MM.1S (cell line): ENCODE results near the gene A3GALT2.

Experiments used
- DNase-seq: peaks from one replicate; pipeline ENCODE4 v3.0.0-alpha.2; 2015
- H2AFZ ChIP-seq: fragments of 300-600 bp; sonication (generic); 2 replicates; pipeline ENCODE4 v1.6.0; 2016; ENCODE audit warnings: antibody characterized with exemption, low read length
- H3F3A ChIP-seq: fragments of 300-600 bp; sonication (generic); 2 replicates; pipeline ENCODE4 v1.6.1; 2016; ENCODE audit warnings: mild to moderate bottlenecking, antibody characterized with exemption, low read length, moderate library complexity, mixed read lengths; ENCODE audit not compliant: insufficient read depth
- H3K27ac ChIP-seq: fragments of 300-600 bp; sonication (generic); 2 replicates; pipeline ENCODE4 v1.5.1; 2016; ENCODE audit warnings: mild to moderate bottlenecking, low read length
- H3K27me3 ChIP-seq: fragments of 300-600 bp; sonication (generic); replicated peaks from 2 replicates; pipeline ENCODE4 v1.6.0; 2016; ENCODE audit warnings: low read length; ENCODE audit not compliant: insufficient read depth
- H3K36me3 ChIP-seq: fragments of 300-600 bp; sonication (generic); replicated peaks from 2 replicates; pipeline ENCODE4 v1.6.1; 2016; ENCODE audit warnings: mild to moderate bottlenecking, low read length, mixed read lengths; ENCODE audit not compliant: insufficient read depth
- H3K4me1 ChIP-seq: fragments of 300-600 bp; sonication (generic); 2 replicates; pipeline ENCODE4 v1.6.1; 2016; ENCODE audit warnings: low read length, mixed read lengths
- H3K4me2 ChIP-seq: fragments of 300-600 bp; sonication (generic); 2 replicates; pipeline ENCODE4 v1.6.0; 2016; ENCODE audit warnings: low read depth, low read length
- H3K4me3 ChIP-seq: fragments of 300-600 bp; sonication (generic); 2 replicates; pipeline ENCODE4 v1.5.1; 2016; ENCODE audit warnings: low read length, mixed read lengths
- H3K79me2 ChIP-seq: fragments of 300-600 bp; sonication (generic); 2 replicates; pipeline ENCODE4 v1.6.1; 2016; ENCODE audit warnings: mixed run types, low read length, mixed read lengths
- H3K9ac ChIP-seq: fragments of 300-600 bp; sonication (generic); 2 replicates; pipeline ENCODE4 v1.6.1; 2016; ENCODE audit warnings: low read length, mixed read lengths
- H3K9me2 ChIP-seq: fragments of 300-600 bp; sonication (generic); replicated peaks from 2 replicates; pipeline ENCODE4 v1.6.1; 2016; ENCODE audit warnings: mild to moderate bottlenecking, low read length, mixed read lengths; ENCODE audit not compliant: insufficient read depth
- H3K9me3 ChIP-seq: fragments of 300-600 bp; sonication (generic); replicated peaks from 2 replicates; pipeline ENCODE4 v1.6.1; 2016; ENCODE audit warnings: mild to moderate bottlenecking, low read length, mixed read lengths; ENCODE audit not compliant: insufficient read depth
- H4K20me1 ChIP-seq: fragments of 300-600 bp; sonication (generic); 2 replicates; pipeline ENCODE4 v1.6.1; 2016; ENCODE audit warnings: mild to moderate bottlenecking, low read length, moderate library complexity, mixed read lengths; ENCODE audit not compliant: insufficient read depth
- EZH2 ChIP-seq: fragments of 300-600 bp; sonication (generic); optimal IDR thresholded peaks from 2 replicates; pipeline ENCODE3; 2017; ENCODE audit warnings: low read depth, mild to moderate bottlenecking, antibody characterized with exemption, low read length, mixed read lengths
- EZH2phosphoT487 ChIP-seq: fragments of 300-600 bp; sonication (generic); IDR thresholded peaks from 2 replicates; pipeline ENCODE4 v1.6.1; 2018; ENCODE audit warnings: antibody characterized with exemption, low read length
- TF ChIP-seq, protein P1 (sequence below): fragments of 300-600 bp; sonication (generic); IDR thresholded peaks from 2 replicates; pipeline ENCODE4 v1.5.1; 2016; ENCODE audit warnings: antibody characterized with exemption, low read length, mixed read lengths

The A3GALT2 gene

DNA sequence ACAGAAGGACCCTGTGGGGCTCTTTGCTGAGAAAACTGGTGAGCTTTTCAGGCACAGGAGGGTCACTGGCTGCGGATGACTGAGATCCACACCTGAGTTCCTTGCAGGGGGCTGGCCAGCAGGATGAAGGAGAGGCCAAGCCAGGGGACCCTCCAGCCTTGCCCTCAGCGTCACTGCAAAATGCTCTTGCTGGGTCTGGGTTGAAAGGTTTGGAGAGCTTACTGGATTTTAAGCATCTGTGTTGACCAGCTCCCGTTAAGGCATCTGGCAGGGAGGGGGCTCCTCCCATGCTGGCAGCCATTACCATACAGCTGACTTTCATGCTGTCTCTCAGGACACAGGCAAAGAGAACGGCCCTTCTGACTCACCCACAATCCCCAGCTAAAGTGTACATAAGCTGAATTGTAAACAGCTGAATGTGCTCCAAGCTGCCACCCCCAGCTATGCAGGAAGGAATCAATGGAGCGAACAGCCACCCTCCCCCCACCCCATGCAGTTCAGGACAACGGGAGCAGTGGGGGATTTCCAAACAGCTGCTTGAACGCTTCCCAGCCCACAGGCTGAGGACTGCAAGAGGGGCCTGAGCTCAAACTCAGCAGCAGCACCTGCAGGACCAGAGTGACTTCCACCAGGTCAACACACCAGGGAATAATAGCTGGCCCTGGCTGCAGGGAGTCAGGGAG is 21.3 kb upstream of the A3GALT2 start:
- H3K79me2 ChIP-seq: peaks cover 61% of the 10 kb centered on the region

GRCh38 chr1:33341190-33341589 is 20.3 kb upstream of the A3GALT2 start:
- no peak overlapping the region for H3K27ac ChIP-seq
- no peak for DNase-seq
- H3K9me2 ChIP-seq: no peaks in the 10 kb centered on the region
- H3K9me3 ChIP-seq: no peaks in the 10 kb centered on the region
- H4K20me1 ChIP-seq: 0 out of 2 replicates have a peak, but pooled peaks cover 6% of the 10 kb centered on the region
- H3F3A ChIP-seq: no peaks in the 10 kb centered on the region
- no peak overlapping the region for H3K9ac ChIP-seq
- H3K79me2 ChIP-seq: peaks cover 51% of the 10 kb centered on the region; the same call in 1 of the 2 replicates
- H3K4me3 ChIP-seq: no peak overlapping the region
- H3K27me3 ChIP-seq: no peaks in the 10 kb centered on the region
- no peaks in the 10 kb centered on the region for H3K36me3 ChIP-seq
- H2AFZ ChIP-seq: no peak overlapping the region
- no peak for TF ChIP-seq EZH2phosphoT487
- no peak for TF ChIP-seq EZH2
- TF ChIP-seq, protein P1, sequence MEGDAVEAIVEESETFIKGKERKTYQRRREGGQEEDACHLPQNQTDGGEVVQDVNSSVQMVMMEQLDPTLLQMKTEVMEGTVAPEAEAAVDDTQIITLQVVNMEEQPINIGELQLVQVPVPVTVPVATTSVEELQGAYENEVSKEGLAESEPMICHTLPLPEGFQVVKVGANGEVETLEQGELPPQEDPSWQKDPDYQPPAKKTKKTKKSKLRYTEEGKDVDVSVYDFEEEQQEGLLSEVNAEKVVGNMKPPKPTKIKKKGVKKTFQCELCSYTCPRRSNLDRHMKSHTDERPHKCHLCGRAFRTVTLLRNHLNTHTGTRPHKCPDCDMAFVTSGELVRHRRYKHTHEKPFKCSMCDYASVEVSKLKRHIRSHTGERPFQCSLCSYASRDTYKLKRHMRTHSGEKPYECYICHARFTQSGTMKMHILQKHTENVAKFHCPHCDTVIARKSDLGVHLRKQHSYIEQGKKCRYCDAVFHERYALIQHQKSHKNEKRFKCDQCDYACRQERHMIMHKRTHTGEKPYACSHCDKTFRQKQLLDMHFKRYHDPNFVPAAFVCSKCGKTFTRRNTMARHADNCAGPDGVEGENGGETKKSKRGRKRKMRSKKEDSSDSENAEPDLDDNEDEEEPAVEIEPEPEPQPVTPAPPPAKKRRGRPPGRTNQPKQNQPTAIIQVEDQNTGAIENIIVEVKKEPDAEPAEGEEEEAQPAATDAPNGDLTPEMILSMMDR: no peak
- 0 out of 2 replicates have a peak, but pooled peaks cover 6% of the 10 kb centered on the region for H3K4me1 ChIP-seq
- H3K4me2 ChIP-seq: no peak overlapping the region

More for the DNA sequence above, 21.3 kb upstream of the A3GALT2 start:
- H3K27me3 ChIP-seq: no peaks in the 10 kb centered on the region
- no peaks in the 10 kb centered on the region for H3K36me3 ChIP-seq
- no peak overlapping the region for H3K4me2 ChIP-seq
- no peak overlapping the region for H3K9ac ChIP-seq
- H2AFZ ChIP-seq: no peak overlapping the region
- H3F3A ChIP-seq: no peaks in the 10 kb centered on the region
- DNase-seq: no peak
- 0 out of 2 replicates have a peak, but pooled peaks cover 6% of the 10 kb centered on the region for H4K20me1 ChIP-seq
- H3K9me2 ChIP-seq: no peaks in the 10 kb centered on the region
- no peak overlapping the region for H3K4me3 ChIP-seq
- H3K9me3 ChIP-seq: no peaks in the 10 kb centered on the region
- H3K27ac ChIP-seq: no peak overlapping the region
- TF ChIP-seq, protein P1: no peak
- TF ChIP-seq EZH2 (no peak), EZH2phosphoT487 (no peak)
- peaks cover 15% of the 10 kb centered on the region for H3K4me1 ChIP-seq

DNA sequence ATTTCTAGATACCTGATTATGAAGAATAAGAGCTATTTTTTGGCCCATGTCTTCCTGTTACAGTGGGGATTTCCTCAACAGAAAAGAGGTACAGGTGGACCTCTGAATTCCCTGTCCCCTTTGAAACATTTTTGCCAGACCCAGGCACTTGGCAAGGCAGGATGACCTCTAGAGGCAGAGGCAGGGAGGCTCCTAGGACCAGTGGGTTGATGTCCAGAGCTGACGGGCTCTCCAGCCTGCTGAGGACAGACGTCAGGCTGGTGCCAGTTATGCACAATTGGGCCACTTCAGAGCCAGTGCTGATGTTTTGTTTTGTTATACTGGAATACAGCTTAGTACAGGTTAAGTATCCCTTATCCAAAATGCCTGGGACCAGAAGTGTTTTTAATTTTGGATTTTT is 18.5 kb upstream of the A3GALT2 start:
- peaks cover 47% of the 10 kb centered on the region; the same call in 1 of the 2 replicates for H3K79me2 ChIP-seq
- H3K9me3 ChIP-seq: no peaks in the 10 kb centered on the region
- H3F3A ChIP-seq: no peaks in the 10 kb centered on the region
- H3K4me1 ChIP-seq: no peaks in the 10 kb centered on the region
- no peak overlapping the region for H3K27ac ChIP-seq
- H4K20me1 ChIP-seq: 0 out of 2 replicates have a peak, but pooled peaks cover 6% of the 10 kb centered on the region
- H3K9me2 ChIP-seq: no peaks in the 10 kb centered on the region
- DNase-seq: no peak
- no peak overlapping the region for H3K4me3 ChIP-seq
- no peaks in the 10 kb centered on the region for H3K27me3 ChIP-seq
- H3K36me3 ChIP-seq: no peaks in the 10 kb centered on the region
- no peak overlapping the region for H2AFZ ChIP-seq
- H3K4me2 ChIP-seq: no peak overlapping the region
- no peak overlapping the region for H3K9ac ChIP-seq
- TF ChIP-seq, protein P1: no peak
- no peak for TF ChIP-seq EZH2
- TF ChIP-seq EZH2phosphoT487: no peak
